NCI-H2029 (cell line): ENCODE measurements around the gene ATP4B.

Experiments used
- DNase-seq: peaks from one replicate; lab custom pipeline; 2025; lab: John Stamatoyannopoulos, UW

ATP4B gene

DNA sequence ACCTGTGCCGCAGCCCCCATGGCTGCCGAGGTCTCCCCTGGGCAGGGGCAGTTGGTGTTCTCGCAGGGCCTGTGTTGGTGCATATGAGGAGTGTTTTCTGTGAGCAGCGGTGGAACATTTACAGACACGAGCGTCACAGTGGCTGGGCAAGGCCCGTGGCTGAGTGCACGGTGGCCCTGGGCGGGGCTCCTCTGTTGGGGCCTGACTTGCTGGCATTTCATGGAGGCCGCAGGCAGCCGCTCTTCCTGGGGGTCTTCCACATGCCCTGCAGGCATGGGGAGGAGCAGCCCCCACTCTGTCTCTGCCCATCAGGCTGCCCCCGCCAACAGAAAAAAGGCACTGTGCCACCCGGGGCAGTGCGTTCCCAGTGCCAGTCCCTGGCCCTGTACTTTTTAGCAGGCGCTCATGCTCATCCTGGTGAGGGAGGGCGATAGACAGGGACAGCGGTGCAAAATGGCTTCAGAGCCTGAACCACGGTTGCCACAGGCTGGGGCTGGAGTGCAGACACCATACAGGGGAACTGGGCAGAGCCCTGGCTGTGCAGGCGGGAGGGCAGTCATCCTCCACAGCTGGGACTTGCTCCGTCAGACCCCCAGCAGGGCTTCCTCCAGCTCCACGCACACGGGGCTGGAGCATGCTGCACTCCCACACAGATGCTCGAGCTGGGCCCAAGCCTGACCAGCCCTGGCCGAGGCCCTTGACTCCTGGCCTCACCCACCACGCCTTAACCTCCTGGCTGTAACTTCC is 49.9 kb downstream of the ATP4B start:
- DNase-seq = no peak

DNA sequence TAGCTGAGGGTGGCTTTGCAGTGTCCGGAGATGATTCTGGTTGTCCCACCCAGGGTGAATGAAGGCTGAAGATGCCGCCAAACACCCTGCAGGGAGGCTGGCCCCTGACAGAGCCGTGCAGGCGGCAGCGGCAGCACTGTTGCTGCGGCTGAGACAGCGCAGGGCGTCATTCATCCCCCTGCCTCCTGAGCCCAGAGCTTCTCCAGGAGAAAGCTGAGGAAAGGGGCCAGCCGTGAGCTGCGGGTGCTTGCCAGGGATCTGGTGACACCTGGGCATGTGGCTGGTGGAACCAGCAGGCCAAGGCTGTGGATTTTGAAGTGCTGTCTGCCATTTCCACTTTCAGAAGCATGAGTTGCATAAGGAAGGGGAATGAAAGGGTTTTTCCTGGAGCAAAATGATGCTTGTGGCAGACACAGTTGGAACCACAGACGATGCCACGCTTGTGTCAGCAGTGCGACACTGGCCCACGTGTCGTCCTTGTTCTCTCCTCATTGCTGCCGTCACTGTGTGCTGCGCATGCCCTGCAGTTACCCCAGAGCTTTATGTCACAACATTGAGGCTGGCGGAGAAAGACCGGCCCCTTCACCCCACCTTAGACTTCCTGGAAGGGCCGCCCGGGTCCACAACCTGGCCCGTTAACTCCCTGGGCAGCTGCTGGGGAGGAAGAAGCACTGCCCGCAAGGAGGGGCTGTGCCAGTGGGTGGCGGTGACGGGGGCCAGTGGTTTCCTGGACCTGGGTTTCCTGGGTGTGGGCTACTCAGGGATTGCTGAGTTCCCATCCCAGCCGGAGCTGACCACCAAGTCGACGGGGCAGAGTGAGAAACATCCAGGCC is 50.7 kb downstream of the ATP4B start:
- no peak for DNase-seq

DNA sequence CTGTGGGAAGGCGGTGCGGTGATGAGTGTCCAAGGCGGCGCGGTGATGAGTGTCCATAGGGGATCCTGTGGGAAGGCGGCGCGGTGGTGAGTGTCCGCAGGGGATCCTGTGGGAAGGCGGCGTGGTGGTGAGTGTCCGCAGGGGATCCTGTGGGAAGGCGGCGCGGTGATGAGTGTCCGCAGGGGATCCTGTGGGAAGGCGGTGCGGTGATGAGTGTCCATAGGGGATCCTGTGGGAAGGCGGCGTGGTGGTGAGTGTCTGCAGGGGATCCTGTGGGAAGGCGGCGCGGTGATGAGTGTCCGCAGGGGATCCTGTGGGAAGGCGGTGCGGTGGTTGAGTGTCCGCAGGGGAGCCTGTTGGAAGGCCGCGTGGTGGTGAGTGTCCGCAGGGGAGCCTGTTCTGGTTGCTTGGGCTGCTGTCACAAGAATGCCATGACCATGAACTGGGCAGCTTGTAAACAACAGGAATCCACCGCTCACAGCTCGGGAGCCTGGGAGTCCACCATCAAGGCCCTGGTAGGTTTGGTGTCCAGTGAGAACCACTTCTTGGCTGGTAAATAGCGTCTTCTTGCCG is 52.0 kb downstream of the ATP4B start:
- DNase-seq = no peak

DNA sequence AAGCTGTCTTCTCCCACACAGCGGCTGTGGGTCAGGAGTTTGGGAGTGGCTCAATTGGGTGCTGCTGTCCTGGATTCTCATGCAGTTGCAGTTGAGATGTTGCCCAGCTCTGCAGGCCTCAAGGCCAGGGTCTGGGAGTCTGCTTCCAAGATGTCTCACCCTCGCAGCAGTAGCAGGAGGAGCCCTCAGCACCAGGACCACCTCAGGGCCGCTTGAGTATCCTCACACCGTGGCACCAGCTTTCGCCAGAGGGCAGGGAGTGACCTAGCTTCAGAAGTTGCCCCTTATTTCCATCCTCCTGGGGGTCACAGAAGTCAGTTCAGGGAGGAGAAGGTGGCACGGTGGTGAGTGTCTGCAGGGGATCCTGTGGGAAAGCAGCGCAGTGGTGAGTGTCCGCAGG is 52.5 kb downstream of the ATP4B start:
- no peak for DNase-seq

DNA sequence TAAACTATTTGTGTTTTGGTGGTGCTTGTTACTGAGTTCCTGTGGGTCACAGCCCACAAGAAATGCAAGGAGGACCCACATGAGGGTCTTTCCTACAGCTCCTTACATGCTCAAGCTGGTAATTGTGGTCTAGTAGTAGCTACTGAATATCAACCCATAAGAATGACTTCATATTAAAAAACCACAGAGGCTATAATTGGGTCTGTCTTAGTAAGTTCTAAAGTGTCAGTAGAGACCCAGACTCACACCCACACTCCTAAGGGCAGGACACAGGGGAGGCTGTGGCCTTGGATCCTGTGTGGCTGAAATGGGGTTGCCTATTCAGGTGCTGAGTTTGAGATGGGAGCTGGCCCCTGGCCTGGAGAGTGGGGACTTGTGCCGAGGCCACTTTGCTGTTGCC is 53.8 kb downstream of the ATP4B start:
- DNase-seq = no peak

DNA sequence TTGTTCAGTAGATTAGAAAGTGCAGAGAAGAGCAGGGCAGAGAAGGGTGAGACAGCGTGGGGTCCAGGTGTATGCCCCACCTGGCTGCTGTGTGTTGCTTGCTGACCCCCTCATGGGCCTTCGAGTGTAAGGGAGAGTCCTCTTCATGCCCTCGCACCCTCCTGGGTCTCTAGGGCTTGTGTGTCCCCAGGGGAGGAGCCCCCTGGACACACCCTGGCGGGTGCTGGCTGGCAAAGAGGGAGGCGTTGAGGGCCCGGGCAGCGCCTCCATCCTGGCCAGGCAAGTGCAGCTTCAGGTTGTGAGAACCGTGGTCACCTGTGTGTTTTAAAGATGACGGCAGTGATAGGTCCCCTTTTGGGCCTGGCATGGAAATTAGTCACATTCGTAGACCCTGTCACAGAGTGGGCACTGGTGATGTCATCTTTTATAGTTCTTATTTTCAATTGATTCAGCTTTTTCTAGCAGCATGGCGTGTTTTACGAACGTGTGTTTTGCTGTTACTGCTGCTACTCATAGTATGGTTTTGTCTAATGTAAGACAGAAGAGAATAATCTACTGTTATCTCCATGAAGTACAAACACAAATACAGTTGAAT is 54.8 kb downstream of the ATP4B start:
- DNase-seq = no peak

DNA sequence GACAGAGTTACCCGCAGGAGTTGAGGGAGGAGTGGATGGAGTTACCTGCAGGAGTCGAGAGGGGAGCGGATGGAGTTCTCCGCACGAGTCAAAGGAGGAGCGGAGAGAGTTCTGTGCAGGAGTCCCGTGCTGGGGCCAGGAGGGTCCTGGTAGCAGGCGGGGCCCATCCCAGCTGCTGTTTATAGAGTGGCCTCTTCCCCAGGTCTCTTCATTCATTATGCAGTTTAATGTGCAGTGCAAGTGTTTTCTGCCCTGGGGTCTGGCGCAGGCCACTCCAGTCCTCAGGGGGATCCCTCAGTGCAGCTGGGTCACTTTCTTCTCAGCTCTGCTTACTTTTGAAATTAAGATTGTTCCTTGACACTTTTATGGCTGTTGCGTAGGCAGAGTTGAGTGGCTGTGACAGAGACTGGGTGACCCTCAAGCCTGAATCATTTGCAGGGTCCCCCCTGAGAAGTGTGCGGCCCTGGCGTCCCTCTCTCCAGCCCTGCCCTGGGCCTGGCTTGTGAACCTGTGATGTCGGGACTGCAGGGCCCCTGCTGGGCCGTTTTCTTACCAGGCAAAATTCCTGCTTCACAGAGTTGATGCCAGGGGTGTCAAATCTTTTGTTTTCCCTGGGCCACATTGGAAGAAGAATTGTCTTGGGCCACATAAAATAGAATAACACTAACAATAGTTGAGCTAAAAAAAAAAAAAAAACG is 55.6 kb downstream of the ATP4B start:
- DNase-seq = no peak

DNA sequence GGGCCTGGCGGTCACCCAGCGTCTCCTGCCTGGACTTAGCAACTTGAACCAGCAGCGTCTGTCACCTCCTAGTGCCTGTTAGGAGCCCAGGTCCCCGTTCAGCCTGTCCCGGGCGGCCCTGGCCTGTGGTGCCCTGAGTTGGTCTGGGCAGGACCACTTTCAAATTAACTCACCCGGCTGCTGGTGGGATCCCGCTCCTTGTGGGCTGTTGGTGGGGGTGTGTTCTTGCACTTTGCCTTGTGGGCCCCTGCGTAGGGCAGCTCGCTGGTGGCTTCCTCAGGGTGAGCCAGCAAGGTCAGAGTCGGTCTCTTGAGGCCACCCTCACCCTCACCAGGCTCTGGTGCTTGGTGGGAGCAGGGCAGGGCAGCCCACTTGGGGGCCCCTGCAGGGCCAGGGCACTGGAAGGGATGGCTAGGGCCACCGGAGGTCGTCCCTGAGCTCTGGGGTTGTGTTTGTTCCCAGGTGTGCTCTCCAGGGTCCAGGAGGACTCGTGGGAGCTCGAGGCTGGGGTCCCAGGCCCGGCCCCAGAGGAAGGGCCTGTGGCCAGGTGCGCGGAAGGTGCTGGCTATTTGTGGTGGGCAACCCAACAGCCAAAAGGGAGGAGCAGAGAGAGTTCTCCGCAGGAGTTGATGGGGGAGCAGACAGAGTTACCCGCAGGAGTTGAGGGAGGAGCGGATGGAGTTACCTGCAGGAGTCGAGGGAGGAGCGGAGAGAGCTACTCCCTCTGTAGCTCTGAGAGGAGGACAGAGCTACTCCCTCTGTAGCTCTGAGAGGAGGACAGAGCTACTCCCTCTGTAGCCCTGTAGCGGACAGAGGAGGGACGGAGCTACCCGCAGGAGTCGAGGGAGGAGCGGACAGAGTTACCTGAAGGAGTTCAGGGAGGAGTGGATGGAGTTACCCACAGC is 56.6 kb downstream of the ATP4B start:
- DNase-seq = no peak

DNA sequence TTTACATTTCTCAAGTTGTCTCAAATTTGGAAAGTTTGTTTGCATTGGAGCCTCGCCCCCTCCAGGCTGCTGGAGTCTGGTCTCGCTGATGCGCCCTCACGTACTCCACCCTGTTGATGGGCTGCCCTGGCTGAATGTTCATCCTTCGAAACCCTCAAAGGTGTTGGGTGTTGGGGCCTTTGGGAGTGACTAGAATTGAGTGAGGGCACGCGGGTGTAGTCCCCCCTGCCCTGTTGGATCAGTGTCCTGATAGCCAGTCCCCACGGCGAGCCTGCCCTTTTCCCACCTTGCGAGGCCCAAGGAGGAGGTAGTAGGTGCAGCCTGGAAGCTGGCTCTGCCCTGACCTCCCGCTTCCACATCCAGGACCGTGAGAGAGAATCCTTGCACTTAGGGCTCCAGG is 58.6 kb downstream of the ATP4B start:
- DNase-seq = no peak
